HG03571 (cell line): ENCODE results near the gene POLDIP3.

Source experiments
- ATAC-seq: cut with Tn5 transposase; IDR thresholded peaks from one replicate; pipeline ENCODE4 v1.9.1; 2021; ENCODE audit not compliant: unreplicated experiment

Gene POLDIP3

GRCh38 chr22:42642806-42643633 is 28.3 kb upstream of the POLDIP3 start:
- ATAC-seq: no peak

- ATAC-seq: no peak
These were observed 27.2 kb upstream of the POLDIP3 start for GRCh38 chr22:42641801-42642413.

- ATAC-seq: no peak
These were observed 25.0 kb upstream of the POLDIP3 start for GRCh38 chr22:42639541-42640241.

GRCh38 chr22:42637555-42637954 is 22.9 kb upstream of the POLDIP3 start:
- no peak for ATAC-seq

- no peak for ATAC-seq
These were observed 21.8 kb upstream of the POLDIP3 start for GRCh38 chr22:42636506-42636905.

- ATAC-seq: no peak
These were observed 20.8 kb upstream of the POLDIP3 start for GRCh38 chr22:42635531-42635930.

GRCh38 chr22:42633013-42633412 is 18.3 kb upstream of the POLDIP3 start:
- ATAC-seq: no peak

GRCh38 chr22:42632096-42632495 is 17.4 kb upstream of the POLDIP3 start:
- no peak for ATAC-seq

GRCh38 chr22:42630901-42631602 is 16.4 kb upstream of the POLDIP3 start:
- ATAC-seq: no peak

- ATAC-seq: no peak
These were observed 15.5 kb upstream of the POLDIP3 start for GRCh38 chr22:42630211-42630610.

- no peak for ATAC-seq
These were observed 13.3 kb upstream of the POLDIP3 start for GRCh38 chr22:42627981-42628380.

- ATAC-seq: no peak
These were observed 12.4 kb upstream of the POLDIP3 start for GRCh38 chr22:42626951-42627625.

GRCh38 chr22:42626431-42626830 is 11.7 kb upstream of the POLDIP3 start:
- no peak for ATAC-seq

- no peak for ATAC-seq
These were observed 10.7 kb upstream of the POLDIP3 start for GRCh38 chr22:42625416-42625815.

GRCh38 chr22:42624551-42625106 is 9.9 kb upstream of the POLDIP3 start:
- ATAC-seq: no peak

- ATAC-seq: no peak
These were observed 9.2 kb upstream of the POLDIP3 start for GRCh38 chr22:42623756-42624441.

GRCh38 chr22:42623301-42623751 is 8.6 kb upstream of the POLDIP3 start:
- no peak for ATAC-seq

GRCh38 chr22:42622061-42622710 is 7.5 kb upstream of the POLDIP3 start:
- ATAC-seq: no peak

- no peak for ATAC-seq
These were observed 6.9 kb upstream of the POLDIP3 start for GRCh38 chr22:42621505-42622002.
